HG03439 (cell line): ENCODE results near the gene NCR1.
"Not testable (repeated sequence)": the region's sequence is repeated elsewhere in the genome, so short reads cannot be mapped to it uniquely, and the experiment has no call there.

ENCODE experiments used
- ATAC-seq: cut with Tn5 transposase; IDR thresholded peaks from one replicate; pipeline ENCODE4 v1.9.1; 2021; ENCODE audit warnings: mild to moderate bottlenecking, moderate library complexity; ENCODE audit not compliant: unreplicated experiment

Gene NCR1, protein sequence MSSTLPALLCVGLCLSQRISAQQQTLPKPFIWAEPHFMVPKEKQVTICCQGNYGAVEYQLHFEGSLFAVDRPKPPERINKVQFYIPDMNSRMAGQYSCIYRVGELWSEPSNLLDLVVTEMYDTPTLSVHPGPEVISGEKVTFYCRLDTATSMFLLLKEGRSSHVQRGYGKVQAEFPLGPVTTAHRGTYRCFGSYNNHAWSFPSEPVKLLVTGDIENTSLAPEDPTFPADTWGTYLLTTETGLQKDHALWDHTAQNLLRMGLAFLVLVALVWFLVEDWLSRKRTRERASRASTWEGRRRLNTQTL

GRCh38 chr19:54905803-54906511, at the start of gene NCR1:
Gene NCR1, plus strand, starts transcription at chr19:54906148. Its CDS starts 40 bp downstream, at chr19:54906188.
- ATAC-seq, result no peak

- not testable (repeated sequence) for ATAC-seq
These were observed 47.5 kb upstream of the NCR1 start for GRCh38 chr19:54858476-54858875.

DNA sequence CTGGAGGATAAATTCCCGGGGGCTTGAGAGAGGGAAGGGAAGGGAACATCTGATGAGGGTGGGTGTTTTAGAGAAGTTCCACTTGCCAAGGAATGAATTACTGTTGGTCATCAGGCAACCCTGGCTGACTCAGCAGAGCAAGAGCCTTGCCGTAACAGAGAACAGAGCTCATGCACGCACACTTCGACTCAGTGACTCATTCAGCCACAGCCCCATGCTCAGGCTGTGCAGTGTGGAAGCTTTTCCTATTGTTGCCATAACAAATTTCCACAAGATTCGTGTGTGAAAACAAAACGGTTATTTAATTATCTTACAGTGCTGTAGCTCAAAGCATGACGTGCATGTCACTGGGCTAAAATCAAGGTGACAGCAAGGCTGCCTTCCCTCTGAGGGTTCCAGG, 46.5 kb upstream of the NCR1 start:
- not testable (repeated sequence) for ATAC-seq

DNA sequence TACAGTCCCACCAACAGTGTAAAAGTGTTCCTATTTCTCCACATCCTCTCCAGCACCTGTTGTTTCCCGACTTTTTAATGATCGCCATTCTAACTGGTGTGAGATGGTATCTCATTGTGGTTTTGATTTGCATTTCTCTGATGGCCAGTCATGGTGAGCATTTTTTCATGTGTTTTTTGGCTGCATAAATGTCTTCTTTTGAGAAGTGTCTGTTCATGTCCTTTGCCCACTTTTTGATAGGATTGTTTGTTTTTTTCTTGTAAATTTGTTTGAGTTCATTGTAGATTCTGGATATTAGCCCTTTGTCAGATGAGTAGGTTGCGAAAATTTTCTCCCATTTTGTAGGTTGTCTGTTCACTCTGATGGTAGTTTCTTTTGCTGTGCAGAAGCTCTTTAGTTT, 42.5 kb upstream of the NCR1 start:
- ATAC-seq, result not testable (repeated sequence)

GRCh38 chr19:54871696-54872095, 34.3 kb upstream of the NCR1 start:
- ATAC-seq, result no peak

GRCh38 chr19:54873990-54874389, 32.0 kb upstream of the NCR1 start, which contains the start of gene FCAR:
Gene FCAR, plus strand, starts transcription at chr19:54874235. Its CDS starts 55 bp downstream, at chr19:54874290.
- no peak for ATAC-seq

GRCh38 chr19:54875506-54875905, 30.4 kb upstream of the NCR1 start:
- ATAC-seq, result no peak

DNA sequence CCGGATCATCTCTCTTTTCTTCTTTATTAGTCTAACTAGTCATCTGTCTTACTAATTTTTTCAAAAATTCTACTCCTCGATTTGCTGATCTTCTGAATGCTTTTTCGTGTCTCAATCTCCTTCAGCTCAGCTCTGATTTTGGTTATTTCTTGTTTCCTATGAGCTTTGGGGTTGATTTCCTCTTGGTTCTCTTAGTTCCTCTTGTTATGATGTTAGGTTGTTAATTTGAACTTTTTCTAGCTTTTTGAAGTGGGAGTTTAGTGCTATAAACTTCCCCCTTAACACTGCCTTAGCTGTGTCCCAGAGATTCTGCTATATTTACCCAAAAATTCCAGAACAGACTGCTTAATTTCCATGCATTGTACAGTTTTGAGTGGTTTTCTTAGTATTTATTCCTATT, 28.5 kb upstream of the NCR1 start:
- ATAC-seq, result no peak

GRCh38 chr19:54881884-54882283, 24.1 kb upstream of the NCR1 start:
- ATAC-seq, result no peak

- ATAC-seq, result no peak
These were observed 23.2 kb upstream of the NCR1 start for GRCh38 chr19:54882758-54883157.

- no peak for ATAC-seq
These were observed 22.7 kb upstream of the NCR1 start for GRCh38 chr19:54883228-54883627.

- no peak for ATAC-seq
These were observed 17.7 kb upstream of the NCR1 start for GRCh38 chr19:54888239-54888638.

- ATAC-seq, result no peak
These were observed 16.4 kb upstream of the NCR1 start for GRCh38 chr19:54889566-54889965.

GRCh38 chr19:54893406-54893805, 12.5 kb upstream of the NCR1 start:
- ATAC-seq, result no peak

DNA sequence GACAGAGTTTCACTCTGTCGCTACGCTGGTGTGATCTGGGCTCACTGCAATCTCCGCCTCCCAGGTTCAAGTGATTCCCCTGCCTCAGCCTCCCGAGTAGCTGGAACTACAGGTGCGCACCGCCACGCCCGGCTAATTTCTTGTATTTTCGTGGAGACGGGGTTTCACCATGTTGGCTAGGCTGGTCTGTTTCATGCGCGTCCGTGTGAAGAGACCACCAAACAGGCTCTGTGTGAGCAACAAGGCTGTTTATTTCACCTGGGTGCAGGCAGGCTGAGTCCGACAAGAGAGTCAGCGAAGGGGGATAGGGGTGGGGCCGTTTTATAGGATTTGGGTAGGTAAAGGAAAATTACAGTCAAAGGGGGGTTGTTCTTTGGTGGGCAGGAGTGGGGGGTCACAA, 11.8 kb upstream of the NCR1 start:
- ATAC-seq, result not testable (repeated sequence)

GRCh38 chr19:54896036-54896435, 9.9 kb upstream of the NCR1 start:
- no peak for ATAC-seq

DNA sequence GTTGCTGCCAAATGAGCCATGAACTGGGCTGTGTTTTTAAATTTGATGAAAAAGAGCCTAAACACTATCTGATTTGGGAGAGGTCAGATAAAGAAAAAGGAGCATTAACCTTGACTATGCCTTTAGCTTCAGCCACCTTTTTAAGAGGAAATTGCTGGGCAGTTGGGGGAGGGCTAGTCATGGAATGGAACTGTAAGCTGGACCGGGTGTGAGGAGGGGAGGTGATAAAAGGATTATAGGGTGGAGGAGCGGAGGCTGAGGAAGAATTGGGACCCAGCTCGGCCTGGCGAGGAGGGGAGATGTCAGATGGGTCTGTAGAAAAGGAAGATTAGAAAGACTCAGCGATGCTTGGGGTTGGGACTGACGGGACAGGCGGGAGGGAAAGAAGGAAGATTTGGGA, 7.3 kb upstream of the NCR1 start:
- ATAC-seq, result not testable (repeated sequence)

DNA sequence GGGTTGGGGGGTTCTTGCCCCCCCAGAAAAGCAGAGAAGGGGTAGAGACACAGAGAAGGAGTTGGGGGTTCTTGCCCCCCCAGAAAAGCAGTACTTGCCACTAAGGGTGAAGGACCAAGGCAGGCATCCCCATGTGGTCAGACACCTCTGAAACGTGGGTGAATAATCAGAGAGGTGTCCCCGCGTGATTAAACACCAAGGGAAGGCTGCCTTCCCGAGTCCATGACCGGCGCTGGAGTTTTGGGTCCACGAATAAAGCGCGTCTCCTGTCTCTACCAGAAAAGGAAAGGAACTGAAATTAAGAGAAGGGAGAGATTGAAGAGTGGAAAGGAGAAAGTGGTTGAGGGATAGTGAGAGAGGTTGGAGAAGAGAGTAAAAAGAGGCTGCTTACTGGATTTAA, 6.3 kb upstream of the NCR1 start:
- ATAC-seq, result not testable (repeated sequence)

DNA sequence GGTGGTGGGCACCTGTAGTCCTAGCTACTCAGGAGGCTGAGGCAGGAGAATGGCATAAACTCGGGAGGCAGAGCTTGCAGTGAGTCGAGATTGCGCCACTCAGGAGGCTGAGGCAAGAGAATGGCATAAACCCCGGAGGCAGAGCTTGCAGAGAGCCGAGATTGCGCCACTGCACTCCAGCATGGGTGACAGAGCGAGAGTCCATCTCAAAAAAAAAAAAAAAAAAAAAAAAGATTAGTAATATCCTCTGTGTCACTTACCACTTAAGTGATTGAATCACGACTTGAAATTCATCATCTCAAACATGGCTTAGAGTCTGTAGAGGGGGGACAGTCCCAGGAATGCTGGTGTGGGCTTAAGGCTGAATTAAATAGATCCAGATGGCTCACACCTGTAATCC, 4.8 kb upstream of the NCR1 start:
- ATAC-seq, result not testable (repeated sequence)

GRCh38 chr19:54902061-54902460, 3.9 kb upstream of the NCR1 start:
- no peak for ATAC-seq

GRCh38 chr19:54903303-54903702, 2.6 kb upstream of the NCR1 start:
- no peak for ATAC-seq

- not testable (repeated sequence) for ATAC-seq
These were observed 1.7 kb upstream of the NCR1 start for GRCh38 chr19:54904261-54904660.
